HG03039 (cell line): ENCODE measurements around the gene NOS1.

Experiments used
- ATAC-seq: cut with Tn5 transposase; IDR thresholded peaks from one replicate; pipeline ENCODE4 v1.9.1; 2021; ENCODE audit warnings: mild to moderate bottlenecking, moderate library complexity; ENCODE audit not compliant: unreplicated experiment

NOS1 gene

DNA sequence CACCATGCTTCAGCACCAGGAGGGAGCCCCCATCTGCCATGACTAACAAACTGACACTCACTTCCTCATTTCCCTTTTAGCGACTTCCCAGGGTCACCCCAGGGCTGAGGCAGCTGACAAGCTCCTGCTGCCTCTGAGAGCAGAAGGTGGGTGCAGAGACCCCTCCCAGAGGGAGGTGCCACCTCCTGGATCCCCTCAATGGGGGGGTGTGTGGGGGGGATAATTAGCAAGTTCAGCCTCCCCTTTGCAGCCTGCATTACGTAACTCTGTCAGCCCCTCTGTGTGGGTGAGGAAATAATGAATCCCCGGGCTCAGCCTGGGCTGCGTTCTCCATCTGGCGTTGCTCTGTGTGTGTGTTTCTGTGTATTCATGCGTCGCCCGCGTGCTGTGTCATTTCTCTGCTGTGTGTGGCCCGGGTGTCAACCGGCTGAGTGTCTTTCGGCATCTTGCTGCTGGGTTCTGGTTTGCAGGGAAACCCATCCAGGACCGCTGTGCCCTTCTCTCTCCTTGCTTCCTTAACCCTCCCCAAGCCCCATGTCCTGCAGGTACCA, 28.0 kb downstream of the NOS1 start:
- ATAC-seq: no peak

DNA sequence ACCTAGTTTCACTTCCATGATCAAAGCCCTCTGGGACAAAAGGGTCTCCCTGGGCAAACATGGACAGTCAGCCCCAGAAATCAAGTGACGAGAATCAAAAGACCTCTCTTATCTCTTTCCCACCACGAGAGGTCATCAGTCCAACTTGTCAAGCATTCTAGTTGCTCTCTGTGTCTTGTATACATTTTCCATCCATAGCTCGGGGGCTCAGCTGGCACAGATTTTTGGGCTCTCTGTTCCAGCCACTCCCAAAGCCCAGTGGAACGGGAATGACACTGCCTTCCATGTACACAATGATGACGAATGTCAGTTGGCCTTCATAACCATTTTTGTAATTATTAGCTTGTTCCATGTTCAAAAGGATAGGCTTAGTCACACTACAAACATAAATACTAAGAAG, 29.7 kb downstream of the NOS1 start:
- no peak for ATAC-seq

DNA sequence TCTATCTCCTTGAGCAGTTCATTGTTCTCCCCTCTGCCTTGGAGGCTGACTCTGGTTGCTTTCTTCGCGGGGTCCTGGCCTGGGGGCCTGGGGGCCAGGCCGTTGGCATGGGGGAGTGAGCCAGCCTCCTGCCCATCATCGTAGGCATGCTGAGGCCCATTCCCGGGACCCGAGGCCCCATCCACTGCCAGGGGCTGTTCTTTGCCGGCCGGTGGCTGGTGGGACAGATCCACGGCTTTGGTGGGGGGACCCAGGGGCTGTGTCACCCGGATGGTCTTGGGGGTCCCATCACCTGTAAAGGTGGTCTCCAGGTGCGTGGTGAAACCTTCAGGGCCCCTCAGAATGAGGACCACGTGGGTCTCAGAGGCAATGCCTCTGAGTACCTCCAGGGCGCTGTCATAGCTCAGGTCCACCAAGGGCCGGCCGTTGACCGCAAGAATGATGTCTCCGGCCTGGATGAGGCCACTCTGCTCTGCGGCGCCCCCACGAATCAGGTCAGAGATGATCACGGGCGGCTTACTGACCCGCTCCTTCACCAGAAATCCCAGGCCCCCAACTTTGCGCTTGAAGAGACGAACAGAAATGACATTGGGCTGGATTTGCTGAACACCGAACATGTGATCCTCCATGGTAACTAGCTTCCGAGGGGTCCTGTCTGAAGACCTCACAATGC, 30.8 kb downstream of the NOS1 start:
- ATAC-seq: no peak

DNA sequence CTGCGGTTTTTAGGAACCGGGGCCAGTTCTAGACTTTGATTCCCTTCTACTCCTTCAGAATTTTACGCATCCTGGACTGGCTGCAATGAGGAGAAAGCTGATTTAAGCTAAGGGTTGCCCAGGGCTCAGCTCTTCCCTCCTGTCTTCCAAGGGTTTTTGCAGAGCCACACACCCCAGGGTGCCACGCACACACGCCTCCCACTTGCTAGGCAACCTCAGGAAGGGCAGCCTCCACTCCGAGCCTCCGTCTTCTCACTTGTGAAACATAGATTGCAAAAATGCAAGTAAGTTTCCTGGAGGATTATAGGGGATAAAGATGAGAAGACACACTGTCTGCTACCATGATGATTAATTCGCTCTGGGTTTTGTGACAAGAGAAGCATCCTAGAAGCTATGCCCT, 31.7 kb downstream of the NOS1 start:
- no peak for ATAC-seq

DNA sequence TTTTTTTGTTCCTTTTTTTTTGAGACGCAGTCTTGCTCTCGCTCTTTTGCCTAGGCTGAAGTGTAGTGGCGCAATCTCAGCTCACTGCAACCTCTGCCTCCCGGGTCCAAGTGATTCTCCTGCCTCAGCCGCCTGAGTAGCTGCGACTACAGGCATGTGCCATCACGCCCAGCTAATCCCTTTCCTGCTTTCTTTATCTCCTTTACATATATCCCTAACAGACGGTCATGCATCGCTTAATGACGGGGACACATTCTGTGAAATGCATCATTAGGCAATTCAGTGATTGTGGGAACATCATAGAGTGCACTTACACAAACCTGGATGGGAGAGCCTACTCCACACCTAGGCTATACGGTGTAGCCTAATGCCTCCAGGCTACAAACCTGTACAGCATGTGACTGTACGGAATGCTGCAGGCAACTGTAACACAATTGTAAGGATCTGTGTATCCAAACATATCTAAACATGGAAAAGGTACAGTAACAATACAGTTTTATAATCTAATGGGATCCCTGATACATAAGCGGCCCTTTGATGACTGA, 32.8 kb downstream of the NOS1 start:
- no peak for ATAC-seq

DNA sequence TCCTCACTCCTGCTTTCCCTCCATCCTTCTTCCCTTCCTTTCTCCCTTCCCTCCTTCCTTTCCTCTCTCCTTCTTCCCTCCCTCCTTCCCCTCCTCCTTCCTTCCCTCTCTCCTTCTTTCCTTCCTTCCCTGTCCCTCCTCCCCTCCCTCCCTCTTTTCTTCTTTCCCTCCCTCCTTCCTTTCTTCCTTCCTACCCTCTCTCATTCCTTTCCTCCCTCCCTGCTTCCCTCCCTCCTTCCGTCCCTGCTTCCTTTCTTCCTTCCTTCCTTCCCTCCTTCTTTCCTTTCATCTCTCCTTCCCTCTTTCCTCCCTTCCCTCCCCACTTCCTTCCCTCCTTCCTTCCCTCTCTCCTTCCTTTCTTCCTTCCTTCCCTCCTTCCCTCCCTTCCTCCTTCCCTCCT, 39.0 kb downstream of the NOS1 start:
- ATAC-seq: no peak

DNA sequence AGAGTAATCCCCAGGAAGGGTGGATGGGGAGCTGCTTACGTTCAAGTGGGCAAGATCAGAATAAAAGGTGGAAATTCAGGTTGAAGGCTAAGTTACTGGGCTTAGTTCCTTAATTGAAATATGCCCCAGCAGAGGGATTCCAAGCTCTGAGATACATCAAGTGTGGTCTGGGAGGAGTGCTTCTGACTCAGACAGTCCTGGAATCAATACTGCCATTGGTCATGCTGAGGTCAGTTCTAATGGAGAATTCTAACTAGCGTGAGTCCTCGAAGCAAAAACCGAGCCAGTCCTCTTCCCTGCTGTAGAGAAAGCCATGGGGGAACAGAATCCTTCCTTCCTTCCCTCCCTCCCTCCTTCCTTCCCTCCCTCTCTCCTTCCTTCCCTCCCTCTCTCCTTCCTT, 39.9 kb downstream of the NOS1 start:
- ATAC-seq: no peak

DNA sequence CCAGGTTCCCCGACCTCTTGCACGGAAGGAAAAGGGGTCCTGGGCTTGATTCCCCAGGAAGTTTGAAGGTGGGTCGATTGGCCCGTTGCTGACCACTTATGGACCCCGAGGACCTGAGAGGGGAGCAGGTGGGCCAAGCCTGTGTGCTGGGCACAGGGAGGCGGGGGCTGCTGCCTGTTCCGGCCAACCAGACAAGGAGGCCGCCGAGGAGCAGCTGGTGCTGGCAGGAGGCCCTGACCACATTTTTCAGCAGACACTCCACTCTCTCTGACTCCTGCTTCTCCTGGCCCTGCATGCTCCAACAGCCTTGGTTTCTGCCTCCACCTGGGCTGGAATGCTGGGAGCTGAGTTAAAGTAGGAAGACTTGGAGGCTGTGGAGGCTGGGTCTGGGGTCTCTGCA, 42.8 kb downstream of the NOS1 start:
- ATAC-seq: no peak

DNA sequence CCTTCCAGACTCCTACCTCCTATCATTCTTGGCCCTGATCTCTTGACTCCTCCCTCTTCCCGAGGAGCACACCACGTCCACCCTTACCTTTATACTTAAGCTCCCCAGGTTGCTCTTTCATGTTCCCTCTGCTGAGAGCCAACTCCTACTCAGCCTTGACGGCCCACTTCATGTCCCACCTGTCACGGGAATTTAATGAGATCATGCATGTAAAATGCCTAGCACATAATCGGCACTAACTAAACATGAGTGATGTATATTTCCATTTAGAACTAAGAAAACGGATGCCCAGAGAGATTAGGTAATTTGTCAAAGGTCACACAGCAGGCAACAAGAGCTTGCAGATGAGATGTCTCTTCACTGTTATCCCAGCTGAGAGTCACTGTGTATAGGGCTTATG, 45.1 kb downstream of the NOS1 start:
- ATAC-seq: no peak

DNA sequence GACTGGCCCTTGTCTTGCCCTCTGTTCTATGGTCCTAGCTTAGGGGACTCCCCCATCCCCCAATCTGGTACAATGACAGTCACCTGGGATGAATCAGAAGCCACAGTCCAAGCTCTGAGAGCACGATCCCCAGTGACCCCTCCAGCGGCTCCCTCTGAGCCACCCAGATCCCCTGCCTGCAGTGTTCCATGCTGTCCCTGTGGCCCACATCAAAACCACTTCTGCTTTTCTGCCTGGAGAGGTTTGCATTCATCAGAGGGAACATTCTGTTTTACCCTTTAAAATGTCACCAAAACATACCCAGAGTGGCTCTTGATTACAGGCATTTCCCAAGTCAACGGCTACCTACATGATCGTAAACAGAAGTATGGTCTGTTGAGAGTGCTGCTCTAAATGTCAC, 47.5 kb downstream of the NOS1 start:
- ATAC-seq: no peak

DNA sequence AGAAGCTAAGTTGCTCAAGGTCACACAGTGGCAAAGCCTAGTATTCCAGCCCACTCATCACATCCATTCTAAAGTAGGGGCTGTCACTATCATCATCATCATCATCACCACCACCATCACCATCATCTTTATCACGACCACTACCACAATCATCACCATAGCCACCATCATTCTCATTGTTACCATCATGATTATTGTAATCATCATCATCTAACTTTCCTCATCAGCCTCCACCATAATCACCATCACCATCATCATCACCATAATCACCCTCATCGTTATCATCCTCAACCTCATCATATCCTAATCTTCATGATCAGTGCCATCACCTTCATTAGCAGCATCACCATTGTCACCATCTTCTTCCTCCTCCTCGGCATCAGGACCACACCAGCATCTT, 48.7 kb downstream of the NOS1 start:
- no peak for ATAC-seq

DNA sequence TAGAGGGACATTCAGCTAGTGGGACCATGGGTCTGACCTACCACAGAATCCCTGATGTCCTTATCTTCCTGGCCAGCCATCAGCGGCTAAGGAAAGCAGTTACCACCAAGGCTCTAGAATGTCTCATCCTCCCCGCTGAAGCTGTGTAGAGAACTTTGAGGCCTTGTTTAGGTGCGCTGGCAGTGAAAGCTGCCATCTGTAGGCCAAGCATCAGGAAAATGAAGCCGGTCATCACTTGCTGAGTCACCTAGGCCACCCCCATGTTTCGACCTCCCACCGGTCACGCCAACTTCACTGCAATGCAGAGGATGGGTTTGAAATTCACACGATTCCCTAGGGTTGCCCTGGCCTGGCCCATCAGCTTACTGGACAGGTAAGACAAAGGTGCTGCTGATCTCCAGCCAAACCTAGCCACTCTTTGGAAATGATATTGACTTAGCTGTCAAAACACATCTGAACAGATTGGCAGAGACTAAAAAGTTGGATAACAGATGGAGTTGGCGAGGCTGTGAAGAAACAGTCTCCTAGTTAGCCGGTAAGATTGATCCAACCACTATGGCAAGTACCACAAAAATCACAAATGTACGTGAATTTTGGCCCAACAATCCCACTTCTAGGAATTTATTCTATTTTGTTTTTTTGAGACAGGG, 52.0 kb downstream of the NOS1 start:
- ATAC-seq: no peak

DNA sequence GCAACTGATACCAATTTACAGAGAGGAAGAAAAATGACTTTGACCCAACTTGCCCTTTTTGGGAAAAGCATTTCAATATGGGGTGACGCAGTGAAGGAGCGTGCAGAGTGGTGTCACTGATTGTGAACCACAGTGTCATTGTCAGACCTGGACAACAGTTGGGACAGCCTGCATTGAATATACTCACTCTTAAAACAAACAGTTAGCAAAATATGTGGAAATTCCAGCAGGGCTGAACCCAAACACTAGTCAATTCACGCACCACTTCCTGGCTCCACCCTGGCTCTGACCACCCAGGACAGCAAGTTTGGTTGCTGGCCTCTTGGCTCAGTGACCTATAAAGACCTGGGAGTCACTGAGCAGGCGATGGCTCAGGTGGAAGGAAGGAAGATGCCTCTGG, 61.3 kb downstream of the NOS1 start:
- ATAC-seq: no peak

DNA sequence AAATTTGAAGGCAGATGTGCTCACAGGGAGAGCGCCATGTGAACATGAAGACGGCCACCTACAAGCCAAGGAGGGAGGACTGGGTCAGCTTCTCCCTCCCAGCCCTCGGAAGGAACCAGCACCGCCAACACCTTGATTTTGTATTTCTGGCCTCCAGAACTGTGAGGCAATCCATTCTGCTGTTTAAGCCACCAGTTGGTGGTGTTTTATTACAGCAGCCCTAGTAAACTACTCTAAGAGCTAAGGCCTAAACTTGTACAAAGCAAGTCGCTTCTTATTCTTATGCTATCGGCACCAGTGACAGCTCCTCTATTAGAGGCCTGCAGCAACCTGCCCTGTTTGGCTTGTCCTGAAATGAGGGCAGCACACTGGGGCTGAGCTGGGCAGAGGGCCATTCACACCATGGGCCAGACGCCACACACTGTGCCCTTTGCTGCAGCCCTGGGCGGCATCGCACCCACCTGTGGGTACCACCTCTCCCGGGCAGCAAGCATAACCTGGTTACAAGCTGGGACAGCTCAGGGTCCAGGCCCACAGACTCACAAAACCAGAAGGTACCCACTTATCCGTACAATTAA, 62.7 kb downstream of the NOS1 start:
- ATAC-seq: no peak

DNA sequence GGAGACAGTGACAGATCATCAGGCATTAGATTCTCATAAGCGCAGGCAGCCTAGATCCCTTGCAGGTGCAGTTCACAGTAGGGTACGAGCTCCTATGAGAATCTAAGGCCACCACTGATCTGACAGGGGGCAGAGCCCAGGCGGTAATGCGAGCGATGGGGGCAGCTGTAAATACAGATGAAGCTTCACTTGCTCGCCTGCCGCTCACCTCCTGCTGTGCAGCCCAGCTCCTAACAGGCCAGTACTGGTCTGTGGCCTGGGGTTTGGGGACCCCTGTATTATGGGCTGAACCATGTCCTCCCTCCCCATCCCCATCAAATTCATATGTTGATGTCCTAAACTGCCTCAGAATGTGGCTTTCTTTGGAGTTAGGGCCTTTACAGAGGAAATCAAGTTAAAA, 63.2 kb downstream of the NOS1 start:
- no peak for ATAC-seq

DNA sequence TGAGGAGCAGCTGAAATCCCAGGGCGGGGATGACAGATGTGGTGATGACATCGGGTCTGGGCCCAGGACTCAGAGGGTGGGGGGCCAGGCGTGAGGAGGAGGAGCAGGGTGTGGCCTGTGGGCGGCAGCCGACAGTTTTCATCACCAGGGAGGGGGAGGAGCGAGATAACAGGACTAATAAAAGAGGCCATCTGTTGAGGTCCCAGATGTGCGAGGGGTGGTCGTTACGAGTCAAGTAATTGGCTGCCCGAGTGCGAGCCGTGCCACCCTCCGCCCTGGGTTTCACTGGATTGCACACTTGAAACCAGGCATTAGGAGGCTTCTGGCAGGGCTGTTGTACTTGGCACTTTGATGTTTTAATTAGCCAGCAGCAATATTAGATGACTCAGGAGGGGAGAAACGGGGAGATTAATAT, 67.2 kb downstream of the NOS1 start:
- ATAC-seq: no peak

DNA sequence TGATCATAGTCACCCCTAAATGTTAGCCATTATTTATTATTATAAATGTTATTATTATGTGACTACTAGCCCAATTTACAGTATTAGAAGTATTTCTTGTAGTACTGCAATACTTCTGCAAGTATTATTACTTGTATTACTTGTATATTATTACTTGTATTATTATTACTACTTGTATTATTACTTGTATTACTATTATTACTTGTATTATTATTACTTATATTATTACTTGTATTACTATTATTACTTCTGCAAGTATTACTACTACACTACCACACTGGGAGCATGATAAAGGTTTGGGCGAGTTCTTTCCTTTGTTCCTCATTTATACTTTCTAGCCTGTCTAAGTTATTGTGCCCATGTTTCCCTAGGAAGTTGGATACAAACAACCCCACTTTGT, 67.9 kb downstream of the NOS1 start:
- ATAC-seq: no peak

DNA sequence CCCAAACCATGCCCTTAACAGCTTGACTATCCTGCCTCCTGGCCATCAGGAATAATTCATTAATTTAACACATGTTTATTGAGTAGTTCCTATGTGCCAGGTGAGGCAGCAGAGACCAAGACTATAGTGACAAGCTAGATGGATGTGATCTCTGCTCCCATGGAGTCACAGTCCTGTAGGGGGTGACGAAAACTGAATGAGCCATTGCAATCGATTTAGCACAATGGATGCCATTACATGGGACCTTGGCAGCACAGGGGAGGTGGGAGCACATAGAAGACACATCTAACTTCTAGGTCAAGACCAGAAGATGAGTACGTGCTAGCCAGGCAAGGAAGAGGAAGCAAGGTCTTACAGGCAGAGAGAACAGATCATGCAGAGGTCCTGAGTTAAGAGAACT, 68.7 kb downstream of the NOS1 start:
- ATAC-seq: no peak

DNA sequence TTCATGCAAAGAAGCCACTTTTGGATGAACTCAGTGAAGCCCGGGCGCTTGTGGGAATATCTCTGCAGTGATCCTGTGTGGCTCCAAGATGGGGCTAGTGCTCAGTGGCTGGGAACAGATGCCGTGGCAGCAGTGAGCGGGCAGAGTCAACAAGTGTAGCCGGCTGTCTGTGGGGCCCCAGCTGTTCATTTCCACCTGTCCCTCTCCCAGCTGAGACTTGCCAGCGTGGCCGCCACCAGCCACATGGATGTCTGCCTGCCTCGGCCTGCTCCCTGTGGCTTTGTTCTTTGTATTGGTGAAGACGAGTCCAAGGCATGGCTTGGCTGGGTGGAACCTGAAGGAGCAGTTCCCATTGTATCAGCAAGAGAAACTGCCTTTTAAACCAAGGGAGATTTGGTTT, 77.3 kb downstream of the NOS1 start:
- no peak for ATAC-seq

DNA sequence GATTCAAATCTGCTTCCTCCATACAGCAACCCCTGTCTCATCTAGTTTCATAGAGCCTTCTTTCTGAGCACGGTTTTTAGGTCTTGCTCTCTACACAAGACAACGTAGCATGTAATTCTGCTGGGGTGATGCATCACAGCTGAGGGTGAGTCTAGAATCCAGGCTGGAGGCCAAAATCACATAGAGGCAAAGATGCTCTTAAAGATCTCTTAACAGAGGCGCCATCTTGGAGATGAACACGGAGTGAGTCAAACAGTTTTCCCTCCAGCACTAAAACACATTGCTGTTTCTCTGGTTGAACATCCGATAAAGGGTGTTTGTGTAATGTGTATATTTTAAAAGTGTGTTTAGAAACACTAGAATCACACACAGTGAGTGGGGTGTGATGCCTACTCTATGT, 78.9 kb downstream of the NOS1 start:
- ATAC-seq: no peak

DNA sequence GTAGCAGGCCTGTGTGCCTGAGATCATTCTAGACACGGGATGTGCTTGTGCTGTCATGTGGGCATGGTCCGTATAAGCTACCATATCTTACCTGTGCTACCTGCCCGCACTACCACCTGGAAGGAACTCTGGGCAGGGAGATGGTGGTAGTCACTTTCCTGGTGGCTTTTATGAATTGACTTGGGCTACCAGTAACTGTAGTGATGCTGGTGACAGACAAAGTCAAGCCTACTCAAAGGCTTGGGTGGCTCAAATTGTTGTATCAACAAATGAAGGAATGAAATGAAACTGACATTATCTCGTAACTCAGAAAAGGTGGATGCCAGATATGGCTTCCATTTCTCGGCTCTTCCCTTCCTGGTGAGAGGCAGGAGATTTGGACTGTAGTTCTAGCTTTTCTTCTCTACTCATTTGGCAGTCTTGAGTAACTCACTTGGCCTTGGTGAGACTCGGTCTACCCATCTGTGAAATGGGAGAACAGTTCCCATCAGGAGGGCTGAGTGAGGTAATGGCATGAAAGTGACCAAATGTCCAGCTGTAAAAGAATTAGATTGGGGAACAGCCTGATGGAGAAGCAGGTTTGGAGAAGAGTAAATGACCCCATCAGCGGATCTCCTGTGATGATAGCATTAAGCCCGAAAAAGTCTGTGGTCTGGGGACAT, 81.3 kb downstream of the NOS1 start:
- no peak for ATAC-seq

DNA sequence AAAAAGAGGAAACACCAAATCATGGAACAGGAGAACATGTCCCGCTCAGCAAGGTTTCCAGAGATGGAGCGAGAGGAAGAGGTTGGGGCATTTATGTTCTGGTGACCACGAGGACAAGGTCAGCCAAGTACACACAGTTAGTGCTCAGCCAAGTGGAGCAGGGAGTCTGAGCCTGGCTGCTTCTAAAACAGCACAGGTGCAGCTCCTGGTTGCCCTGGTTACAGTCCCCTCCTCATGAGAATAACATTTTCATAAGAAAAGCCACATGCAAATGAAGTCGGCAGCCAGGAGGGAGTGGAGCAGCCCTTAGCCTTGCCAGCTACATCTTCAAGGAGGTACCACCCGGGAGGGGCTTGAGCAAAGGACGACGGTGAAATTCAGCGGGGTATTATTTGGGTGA, 81.8 kb downstream of the NOS1 start:
- ATAC-seq: no peak
